K562 (cell line): ENCODE data around the gene MIDN. TPM values are rescaled to one million over a fixed set of nuclear protein-coding genes. Genes with fewer than 3 reads are reported as not detected.

Source experiments
- ATAC-seq: fragments of 200-7000 bp; cut with Tn5 transposase; 3 replicates; pipeline ENCODE4 v1.9.1; 2020; ENCODE audit warnings: moderate library complexity
- BruUV-seq: library from RNA; stranded (reverse); fragments of 400-500 nt; replicated peaks from 2 replicates; lab custom pipeline; 2021; lab: Mats Ljungman, UMichigan
- CTCF ChIA-PET: fragments of 300-600 bp; formaldehyde crosslinking; extraction: SDS; loops from one replicate; lab custom pipeline; 2021; ENCODE audit warnings: low intra/inter-chr PET ratio; lab: Yijun Ruan, JAX
- POLR2A ChIA-PET: fragments of 300-600, 350-650 bp; sonication (Branson Sonifier 250); formaldehyde crosslinking; extraction: SDS; loops from one replicate; lab custom pipeline; 2021; ENCODE audit warnings: antibody characterized with exemption, inconsistent platforms; lab: Yijun Ruan, JAX
- DNase-seq, 4 experiments: peaks; one replicate each; pipeline versions ENCODE4 v3.0.0 to v3.0.0-alpha.2; 2011 to 2018; ENCODE audit warnings: low spot score in 3 of 4, mixed read lengths in 3 of 4; ENCODE audit errors: extremely low read depth in 1 of 4
- FAIRE-seq: peaks from 2 replicates; lab custom pipeline; 2011; peaks lifted over from hg19 to GRCh38; lab: Jason Lieb, UNC
- H2AFZ ChIP-seq: 2 replicates; pipeline ENCODE4 v1.6.0; 2011; ENCODE audit warnings: low read depth, low read length, control low read depth, inconsistent platforms
- H3K27ac ChIP-seq: fragments of 200-600 bp; 3 replicates; pipeline ENCODE4 v1.8.0; 2011; ENCODE audit warnings: low read depth, mild to moderate bottlenecking, control low read depth, inconsistent platforms, low read length, moderate library complexity, mixed read lengths; ENCODE audit errors: extremely low read depth
- H3K27me3 ChIP-seq, 2 experiments: fragments of 300-600 bp in 1 of 2; 2 replicates in 1 of 2; 3 replicates in 1 of 2; pipeline versions ENCODE4 v1.6.0 to v1.8.0; 2011; ENCODE audit warnings: inconsistent platforms in 2 of 2, low read length in 2 of 2, mild to moderate bottlenecking in 1 of 2, mixed read lengths in 1 of 2, moderate library complexity in 1 of 2; ENCODE audit not compliant: control insufficient read depth in 2 of 2, insufficient read depth in 2 of 2
- H3K36me3 ChIP-seq: fragments of 300-600 bp; 3 replicates; pipeline ENCODE4 v1.8.0; 2011; ENCODE audit warnings: mild to moderate bottlenecking, low read length, inconsistent platforms; ENCODE audit not compliant: control insufficient read depth, insufficient read depth
- H3K4me1 ChIP-seq, 2 experiments: fragments of 200-600 bp in 1 of 2; replicated peaks in 1 of 2; 2 replicates in 1 of 2; 3 replicates in 1 of 2; pipeline versions ENCODE4 v1.5.1 to v1.8.0; 2011; ENCODE audit warnings: inconsistent platforms in 2 of 2, low read length in 2 of 2, mild to moderate bottlenecking in 1 of 2, mixed read lengths in 1 of 2, moderate library complexity in 1 of 2; ENCODE audit not compliant: control insufficient read depth in 2 of 2, insufficient read depth in 2 of 2
- H3K4me2 ChIP-seq: 2 replicates; pipeline ENCODE4 v1.6.1; 2011; ENCODE audit warnings: low read length, control low read depth, inconsistent platforms, mixed read lengths; ENCODE audit not compliant: insufficient read depth
- H3K4me3 ChIP-seq: fragments of 200-600 bp; sonication (generic), shearing (Covaris generic); 2 replicates; pipeline ENCODE4 v1.5.1; 2016; ENCODE audit warnings: control low read depth, inconsistent platforms
- H3K79me2 ChIP-seq: fragments of 200-600 bp; 3 replicates; pipeline ENCODE4 v1.8.0; 2011; ENCODE audit warnings: low read length, inconsistent platforms; ENCODE audit not compliant: control insufficient read depth, insufficient read depth
- H3K9ac ChIP-seq, 2 experiments: 2 replicates each; pipeline versions ENCODE4 v1.6.0 to v1.6.1; 2011; ENCODE audit warnings: low read depth in 2 of 2, low read length in 2 of 2, control low read depth in 1 of 2, inconsistent platforms in 1 of 2, mild to moderate bottlenecking in 1 of 2, mixed read lengths in 1 of 2; ENCODE audit not compliant: insufficient read depth in 1 of 2
- H3K9me1 ChIP-seq: one replicate; pipeline ENCODE4 v1.6.0; 2011; ENCODE audit warnings: inconsistent platforms, mild to moderate bottlenecking, low read length, moderate library complexity; ENCODE audit not compliant: control insufficient read depth, insufficient read depth
- H3K9me3 ChIP-seq: replicated peaks from 2 replicates; pipeline ENCODE4 v1.5.1; 2011; ENCODE audit warnings: low read depth, low read length, inconsistent platforms; ENCODE audit not compliant: control insufficient read depth, insufficient read depth
- H4K20me1 ChIP-seq: replicated peaks from 2 replicates; pipeline ENCODE4 v1.6.1; 2011; ENCODE audit warnings: low read length, inconsistent platforms, mixed read lengths; ENCODE audit not compliant: control insufficient read depth, insufficient read depth
- PHTF2 ChIP-seq: fragments of 250-450 bp; sonication (Bioruptor Pico); IDR thresholded peaks from 2 replicates; pipeline ENCODE4 v1.5.0; 2021; ENCODE audit warnings: mild to moderate bottlenecking
- RBM22 ChIP-seq: fragments of 200-400 bp; formaldehyde crosslinking; IDR thresholded peaks from 2 replicates; pipeline ENCODE4 v1.6.1; 2018; ENCODE audit warnings: low read length, low read depth; ENCODE audit not compliant: poor library complexity, severe bottlenecking
- THRB ChIP-seq: fragments of 450-650 bp; formaldehyde crosslinking; conservative IDR thresholded peaks from 2 replicates; pipeline ENCODE4 v1.4.0; 2022; ENCODE audit warnings: mild to moderate bottlenecking, missing genetic modification characterization
- ZNF280A ChIP-seq: fragments of 450-650 bp; IDR thresholded peaks from 2 replicates; pipeline ENCODE4 v1.6.1; 2018; ENCODE audit warnings: mild to moderate bottlenecking, low read depth; ENCODE audit not compliant: partially characterized antibody
- ZNF395 ChIP-seq: fragments of 200-800 bp; sonication (Bioruptor generic); IDR thresholded peaks from 2 replicates; pipeline ENCODE4 v1.6.1; 2017; ENCODE audit warnings: missing genetic modification characterization, missing compliant biosample characterization
- ZNF445 ChIP-seq: fragments of 250-450 bp; sonication (Bioruptor Pico); IDR thresholded peaks from 2 replicates; pipeline ENCODE4 v1.4.0; 2020; ENCODE audit warnings: low read depth, mild to moderate bottlenecking, moderate library complexity
- WGBS: fragments of 100-300 bp; shearing (Covaris generic); methylation state at CpG from one replicate; pipeline ENCODE4 v1.1.6; 2016; ENCODE audit warnings: low coverage, mixed read lengths; ENCODE audit not compliant: insufficient coverage; ENCODE audit errors: missing lambda C conversion rate; 5-methylcytosine and 5-hydroxymethylcytosine counted together
- in situ Hi-C: fragments of 300-500 bp; cut with MboI; formaldehyde crosslinking; loops from 4 replicates; pipeline ENCODE4 v1.15.0; 2018; ENCODE audit warnings: inconsistent platforms, mixed read lengths
- intact Hi-C: fragments of 100-400 bp; cut with micrococcal nuclease; formaldehyde crosslinking; loops from 2 replicates; pipeline ENCODE4 v1.14.2; 2022
- polyA plus RNA-seq, 8 experiments: library from polyadenylated mRNA; depleted of rRNA in 4 of 8; stranded (reverse) in 5 of 8; unstranded in 3 of 8; fragments of >200 nt; fragmentation: Nextera tagmentation in 2 of 8; fragmentation: Illumina TruSeq in 1 of 8; extraction: Ambion mirVana in 2 of 8; extraction: Trizol in 1 of 8; gene quantifications; 2 replicates each; pipeline versions ENCODE4 v1.2.1 to v1.2.3, GENCODE V29; 2011 to 2014; ENCODE audit warnings: inconsistent platforms in 1 of 8, missing spikeins in 1 of 8
- total RNA-seq, 7 experiments: library from RNA; depleted of rRNA in 6 of 7; stranded (reverse); fragments of >200 nt in 6 of 7; fragmentation: Illumina TruSeq in 2 of 7; extraction: Trizol in 2 of 7; gene quantifications; 2 replicates each; pipeline versions ENCODE4 v1.2.1 to v1.2.3, GENCODE V29; 2011 to 2021; ENCODE audit warnings: low replicate concordance in 1 of 7

The MIDN gene
- total and polyA plus RNA-seq, 9 of the 15 experiments (the other 6 are each of a cell fraction or from before 2014, with no cell fraction given), result 0.17 to 120 (median 10.1) TPM

- TF ChIP-seq THRB (CRISPR knock-in tag) (0 out of 2 replicates have a peak, but pooled peaks have one; percentile 31), RBM22 (peak; percentile 65), ZNF280A (no peak), ZNF445 (CRISPR knock-in tag) (no peak)
These were observed 9.7 kb downstream of the MIDN start (continued) for GRCh38 chr19:1258163-1258492.

GRCh38 chr19:1258707-1259205 lies 10.4 kb downstream of the MIDN start:
- ChIA-PET POLR2A (interaction anchor here (0.6 to 7.8 kb wide), 4 partner anchors 11 to 245 kb away, joined by 3 to 88 read pairs (median 6); partner anchors contain the start of gene CIRBP), CTCF (no interaction called here)
- in situ Hi-C loops (no loop called here), intact Hi-C loops (no loop called here)
- Histone ChIP-seq H3K27ac (peak overlapping the region; percentile 57; the same call in 1 of the 3 replicates), H3K4me2 (no peak overlapping the region; the same call in 1 of the 2 replicates), H3K9me1 (no peaks in the 10 kb centered on the region), H3K4me1 (peaks cover 60 to 98% of the 10 kb centered on the region in 2 experiments), H3K36me3 (peaks cover 48% of the 10 kb centered on the region; the same call in 2 of the 3 replicates), H3K4me3 (no peak overlapping the region), H3K9ac (peak overlapping the region in 1 of 2 experiments; percentile 90; a peak in 2 of 4 replicates), H3K79me2 (peaks cover 43% of the 10 kb centered on the region), H3K27me3 (no peaks in the 10 kb centered on the region), H4K20me1 (0 out of 2 replicates have a peak, but pooled peaks cover 7% of the 10 kb centered on the region), H3K9me3 (no peaks in the 10 kb centered on the region), H2AFZ (no peak overlapping the region)
- BruUV-seq, result no TSS peak
- FAIRE-seq (peak; percentile 11), ATAC-seq (no peak), DNase-seq (no peak)
- 0 out of 2 replicates have a peak, but pooled peaks have one; percentile 56 for TF ChIP-seq ZNF395 (CRISPR knock-in tag)
- no peak for TF ChIP-seq PHTF2
- WGBS, result 47% methylated on average over 15 of the region's 15 CpGs
